Thyroid gland (tissue), 4 donors: ENCODE measurements around the gene TMEM79.

Experiments used
- CTCF ChIP-seq, 6 experiments: fragments of 200-600 bp in 3 of 6; fragments of 450-650 bp in 3 of 6; sonication (generic) in 3 of 6; IDR thresholded peaks; one replicate each; pipeline ENCODE4 v1.5.1; 2016 to 2019; ENCODE audit warnings: antibody characterized with exemption in 6 of 6, mild to moderate bottlenecking in 2 of 6, inconsistent platforms in 1 of 6, moderate library complexity in 1 of 6
- POLR2A ChIP-seq, 2 donors: fragments of 450-650 bp; IDR thresholded peaks; one replicate each; pipeline ENCODE4 v1.6.1; 2017; ENCODE audit warnings: antibody characterized with exemption in 2 of 2, mild to moderate bottlenecking in 2 of 2, moderate library complexity in 1 of 2

GRCh38 chr1:156295391-156295947, 11.3 kb downstream of the TMEM79 start, which contains the start of gene GLMP:
- TF ChIP-seq POLR2A (IDR thresholded peaks at IDR 0.05) (peak in 1 of 2 donors; percentile 30), CTCF (IDR thresholded peaks at IDR 0.05) (no peak)
